Uterus (tissue), 4 donors: ENCODE measurements around the gene ST7. TPM values are rescaled to one million over a fixed set of nuclear protein-coding genes. Genes with fewer than 3 reads are reported as not detected.

Experiments used
- DNase-seq, 2 donors: peaks; one replicate each; pipeline ENCODE4 v3.0.0-alpha.2; 2019 to 2020
- H3K27ac ChIP-seq, 2 donors: fragments of 200-600 bp; sonication (generic); 1 replicate in 1 of 2; 2 replicates in 1 of 2; pipeline ENCODE4 v1.5.1; 2016 to 2018
- H3K27me3 ChIP-seq, 2 donors: fragments of 200-600 bp; sonication (generic); one replicate each; pipeline ENCODE4 v1.5.1; 2018 to 2019; ENCODE audit warnings: control low read depth in 1 of 2
- H3K36me3 ChIP-seq, 2 donors: fragments of 200-600 bp; sonication (generic); one replicate each; pipeline ENCODE4 v1.5.1; 2019; ENCODE audit warnings: control low read depth in 1 of 2
- H3K4me1 ChIP-seq, 2 donors: fragments of 200-600 bp; sonication (generic); one replicate each; pipeline ENCODE4 v1.5.1; 2018 to 2019; ENCODE audit warnings: control low read depth in 1 of 2
- H3K4me3 ChIP-seq, 2 donors: fragments of 200-600 bp; sonication (generic); 1 replicate in 1 of 2; 2 replicates in 1 of 2; pipeline ENCODE4 v1.5.1; 2018 to 2019; ENCODE audit warnings: mild to moderate bottlenecking in 1 of 2
- H3K9me3 ChIP-seq, 2 donors: fragments of 200-600 bp; sonication (generic); one replicate each; pipeline ENCODE4 v1.5.1; 2019; ENCODE audit warnings: control low read depth in 1 of 2
- POLR2A ChIP-seq, 2 donors: fragments of 450-650 bp; IDR thresholded peaks; one replicate each; pipeline ENCODE4 v1.6.1; 2016; ENCODE audit warnings: antibody characterized with exemption in 2 of 2, mild to moderate bottlenecking in 1 of 2, moderate library complexity in 1 of 2
- intact Hi-C: fragments of 100-400 bp; cut with DNase I; formaldehyde crosslinking; loops from one replicate; pipeline ENCODE4 v1.15.1; 2023; ENCODE audit warnings: low total_unique reads
- total RNA-seq, 4 donors: library from RNA; depleted of rRNA in 3 of 4; stranded (reverse); fragments of >200 nt in 3 of 4; gene quantifications; one replicate each; pipeline versions ENCODE4 v1.1.0 to v1.2.4, GENCODE V29; 2014 to 2023
- TF ChIP-seq, protein P1 (sequence below), 4 experiments: fragments of 200-600 bp in 2 of 4; fragments of 450-650 bp in 2 of 4; sonication (generic) in 2 of 4; IDR thresholded peaks; one replicate each; pipeline ENCODE4 v1.5.1; 2016 to 2019; ENCODE audit warnings: antibody characterized with exemption in 4 of 4, mild to moderate bottlenecking in 2 of 4, moderate library complexity in 1 of 4
- donor health status: DM: yes; HTN: yes; CAD: no.

ST7 gene
- total RNA-seq, 4 donors from 2014 or later: 27.4 to 41.0 (median 31.4) TPM

DNA sequence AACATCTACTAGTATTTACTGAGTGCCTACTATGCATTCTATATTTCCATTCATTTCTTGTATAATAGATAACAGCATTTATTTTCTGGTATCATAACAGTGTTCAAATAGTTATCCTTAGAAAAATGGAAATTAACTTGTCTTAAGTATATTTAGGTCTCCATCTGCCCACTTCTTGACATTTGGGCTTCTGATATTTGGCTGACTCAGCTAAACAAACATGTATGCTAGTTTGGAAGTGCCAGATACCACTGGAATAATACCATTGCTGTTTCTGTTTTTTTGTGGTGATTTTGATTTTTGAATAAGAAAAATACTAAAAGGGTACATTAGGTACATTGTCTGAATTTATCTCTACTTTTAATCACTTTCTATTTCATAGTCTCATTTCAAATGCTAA, 169.2 kb downstream of the ST7 start:
- intact Hi-C loops: no loop called here
- Histone ChIP-seq H3K27ac (no peak overlapping the region), H3K4me3 (no peak overlapping the region), H3K9me3 (no peaks in the 10 kb centered on the region), H3K27me3 (no peaks in the 10 kb centered on the region), H3K36me3 (no peaks in the 10 kb centered on the region), H3K4me1 (no peaks in the 10 kb centered on the region)
- DNase-seq: no peak
- TF ChIP-seq, protein P1, sequence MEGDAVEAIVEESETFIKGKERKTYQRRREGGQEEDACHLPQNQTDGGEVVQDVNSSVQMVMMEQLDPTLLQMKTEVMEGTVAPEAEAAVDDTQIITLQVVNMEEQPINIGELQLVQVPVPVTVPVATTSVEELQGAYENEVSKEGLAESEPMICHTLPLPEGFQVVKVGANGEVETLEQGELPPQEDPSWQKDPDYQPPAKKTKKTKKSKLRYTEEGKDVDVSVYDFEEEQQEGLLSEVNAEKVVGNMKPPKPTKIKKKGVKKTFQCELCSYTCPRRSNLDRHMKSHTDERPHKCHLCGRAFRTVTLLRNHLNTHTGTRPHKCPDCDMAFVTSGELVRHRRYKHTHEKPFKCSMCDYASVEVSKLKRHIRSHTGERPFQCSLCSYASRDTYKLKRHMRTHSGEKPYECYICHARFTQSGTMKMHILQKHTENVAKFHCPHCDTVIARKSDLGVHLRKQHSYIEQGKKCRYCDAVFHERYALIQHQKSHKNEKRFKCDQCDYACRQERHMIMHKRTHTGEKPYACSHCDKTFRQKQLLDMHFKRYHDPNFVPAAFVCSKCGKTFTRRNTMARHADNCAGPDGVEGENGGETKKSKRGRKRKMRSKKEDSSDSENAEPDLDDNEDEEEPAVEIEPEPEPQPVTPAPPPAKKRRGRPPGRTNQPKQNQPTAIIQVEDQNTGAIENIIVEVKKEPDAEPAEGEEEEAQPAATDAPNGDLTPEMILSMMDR (IDR thresholded peaks at IDR 0.05): no peak
- no peak for TF ChIP-seq POLR2A (IDR thresholded peaks at IDR 0.05)

DNA sequence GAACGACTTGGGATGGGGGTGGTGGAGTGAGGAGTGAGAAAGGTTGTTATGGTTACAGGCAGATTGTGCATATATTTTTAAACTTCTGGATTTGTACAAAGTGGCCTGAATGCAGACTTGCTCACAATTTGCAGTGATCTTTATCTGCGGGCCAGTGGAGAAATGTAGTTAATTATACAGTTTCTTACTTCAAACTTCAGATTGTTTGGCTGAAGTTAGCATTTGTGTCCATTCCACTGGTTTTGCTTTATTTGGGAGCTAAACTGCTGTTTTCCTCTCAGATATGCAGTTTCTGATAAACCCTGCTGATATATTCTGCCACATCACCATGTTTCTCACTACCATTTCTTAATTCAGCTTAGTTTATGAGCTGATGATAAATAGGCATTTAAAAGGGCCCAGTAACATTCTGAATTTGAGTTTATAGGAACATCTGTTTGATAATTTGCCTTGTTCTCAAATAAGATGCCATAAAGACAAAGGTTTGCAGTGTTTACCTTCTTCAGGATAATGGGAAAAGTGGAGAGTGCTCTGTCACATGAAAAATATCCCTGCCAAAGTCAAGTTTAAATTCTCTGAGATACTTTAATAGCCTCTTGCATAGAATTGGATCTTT, 170.1 kb downstream of the ST7 start:
- H3K9me3 ChIP-seq: no peaks in the 10 kb centered on the region
- TF ChIP-seq POLR2A (IDR thresholded peaks at IDR 0.05): no peak
- no peaks in the 10 kb centered on the region for H3K4me1 ChIP-seq
- intact Hi-C loops: no loop called here
- H3K4me3 ChIP-seq: no peak overlapping the region
- DNase-seq: no peak
- H3K27ac ChIP-seq: no peak overlapping the region
- H3K36me3 ChIP-seq: no peaks in the 10 kb centered on the region
- no peaks in the 10 kb centered on the region for H3K27me3 ChIP-seq

DNA sequence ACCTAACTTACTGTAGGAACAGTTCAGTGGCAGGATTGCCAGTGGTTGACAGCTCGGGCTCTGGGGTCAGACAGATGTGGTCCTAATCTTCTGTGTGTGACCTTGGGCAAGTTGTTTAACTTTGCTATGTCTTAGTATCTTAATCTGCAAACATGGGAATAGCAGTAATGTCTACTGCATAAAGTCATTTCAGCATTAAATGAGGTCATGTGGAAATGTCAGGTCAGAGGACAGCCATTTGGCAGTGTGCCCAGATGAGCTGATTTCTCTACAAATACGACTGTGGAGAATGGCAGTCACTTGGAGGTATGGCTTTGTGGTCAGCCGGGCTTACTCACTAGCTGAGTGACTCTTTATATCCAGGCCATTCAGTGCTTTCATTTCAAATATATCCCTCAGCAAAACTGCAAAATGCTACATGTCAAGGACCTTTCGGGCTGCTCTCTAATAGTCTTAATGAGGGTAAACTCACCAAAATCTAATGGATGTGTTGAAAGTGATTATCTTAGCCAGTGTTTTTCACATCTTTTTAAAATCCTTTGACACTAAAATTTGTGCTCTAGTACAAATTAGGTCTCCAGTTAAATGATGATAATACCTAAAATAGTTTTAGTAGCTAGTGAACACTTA, 171.4 kb downstream of the ST7 start:
- TF ChIP-seq, protein P1 (IDR thresholded peaks at IDR 0.05): no peak
- no peak for TF ChIP-seq POLR2A (IDR thresholded peaks at IDR 0.05)
- Histone ChIP-seq H3K4me1 (no peaks in the 10 kb centered on the region), H3K27me3 (no peaks in the 10 kb centered on the region), H3K27ac (no peak overlapping the region), H3K36me3 (no peaks in the 10 kb centered on the region), H3K9me3 (no peaks in the 10 kb centered on the region), H3K4me3 (no peak overlapping the region)
- intact Hi-C loops: loop anchor here (5.0 kb wide), 1 partner anchor 192 kb away; no protein-coding TSS in a partner anchor
- DNase-seq: peak; percentile 47 to 68

DNA sequence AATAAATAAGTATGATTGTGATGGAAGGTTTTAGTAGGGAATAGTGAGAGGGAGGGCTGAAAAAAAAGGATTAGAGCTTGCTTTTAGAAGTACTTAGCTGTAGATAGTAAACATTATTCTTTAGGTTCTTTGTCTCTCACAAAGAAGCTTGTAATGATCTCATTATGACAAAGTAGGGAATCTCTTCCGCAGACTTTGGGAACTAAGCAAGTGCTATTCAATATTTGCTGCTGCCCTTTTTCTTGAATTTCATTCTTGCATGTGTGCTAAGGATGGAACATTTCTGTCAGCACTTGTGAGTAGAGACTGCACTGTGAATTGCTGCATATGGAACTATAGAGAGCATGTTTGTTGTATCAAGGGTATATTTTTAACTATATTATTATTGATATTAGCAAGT, 173.4 kb downstream of the ST7 start:
- DNase-seq: no peak
- intact Hi-C loops: loop anchor here (5.0 kb wide), 1 partner anchor 194 kb away; no protein-coding TSS in a partner anchor
- TF ChIP-seq, protein P1 (IDR thresholded peaks at IDR 0.05): no peak
- TF ChIP-seq POLR2A (IDR thresholded peaks at IDR 0.05): no peak
- Histone ChIP-seq H3K36me3 (no peaks in the 10 kb centered on the region), H3K27ac (no peak overlapping the region), H3K27me3 (no peaks in the 10 kb centered on the region), H3K4me3 (no peak overlapping the region), H3K9me3 (no peaks in the 10 kb centered on the region), H3K4me1 (no peaks in the 10 kb centered on the region)

DNA sequence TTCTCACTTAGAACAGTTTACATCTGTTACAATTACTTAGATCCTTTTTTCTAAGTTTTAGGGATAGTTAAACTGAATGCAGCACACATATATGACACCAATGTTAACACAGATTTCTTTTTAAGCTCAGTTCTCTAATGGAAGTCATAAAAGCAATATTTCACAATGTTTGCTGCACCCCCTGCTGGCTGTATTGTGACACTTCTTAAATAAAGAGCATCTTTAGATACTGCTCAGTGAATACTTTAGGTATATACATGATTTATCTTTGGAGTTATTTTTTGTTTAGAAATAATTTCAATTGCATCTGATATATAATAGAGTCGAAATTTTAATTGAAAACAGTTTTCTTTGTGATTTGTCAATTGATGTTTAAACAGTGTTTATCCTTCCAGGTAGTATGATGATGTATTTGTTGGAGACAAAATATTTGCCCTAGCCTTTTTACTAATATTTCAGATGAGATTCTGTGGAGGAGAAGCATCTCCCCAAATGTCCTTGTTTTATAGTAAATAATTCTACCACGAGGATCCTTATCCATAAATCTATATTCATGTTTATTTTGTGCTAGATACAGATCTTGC, 174.4 kb downstream of the ST7 start:
- no peaks in the 10 kb centered on the region for H3K9me3 ChIP-seq
- no peaks in the 10 kb centered on the region for H3K27me3 ChIP-seq
- TF ChIP-seq POLR2A (IDR thresholded peaks at IDR 0.05): no peak
- TF ChIP-seq, protein P1 (IDR thresholded peaks at IDR 0.05): peak; percentile 66 to 79 (median 68)
- peak; percentile 23 to 67 for DNase-seq
- H3K4me3 ChIP-seq: no peak overlapping the region
- intact Hi-C loops: loop anchor here (5.0 kb wide), 1 partner anchor 195 kb away; no protein-coding TSS in a partner anchor
- no peak overlapping the region for H3K27ac ChIP-seq
- no peaks in the 10 kb centered on the region for H3K36me3 ChIP-seq
- H3K4me1 ChIP-seq: no peaks in the 10 kb centered on the region
